Keratinocyte (primary cell): Measurements from ENCODE around the gene DCTPP1. TPM values are rescaled to one million over a fixed set of nuclear protein-coding genes. Genes with fewer than 3 reads are reported as not detected.
"Not testable (repeated sequence)": the region's sequence is repeated elsewhere in the genome, so short reads cannot be mapped to it uniquely, and the experiment has no call there.

Experiments
- DNase-seq: peaks from one replicate; pipeline ENCODE4 v3.0.0-alpha.2; 2011; ENCODE audit warnings: low read depth, missing footprints, low spot score
- FAIRE-seq: peaks from 2 replicates; lab custom pipeline; 2011; peaks lifted over from hg19 to GRCh38; lab: Jason Lieb, UNC
- H2AFZ ChIP-seq: 2 replicates; pipeline ENCODE4 v1.6.0; 2012; ENCODE audit warnings: low read length, control low read depth, inconsistent platforms; ENCODE audit not compliant: control insufficient read depth
- H3K27ac ChIP-seq: 2 replicates; pipeline ENCODE4 v1.5.1; 2011; ENCODE audit warnings: low read length; ENCODE audit not compliant: control insufficient read depth, insufficient read depth
- H3K27me3 ChIP-seq: 3 replicates; pipeline ENCODE4 v1.6.0; 2011; ENCODE audit warnings: low read length; ENCODE audit not compliant: control insufficient read depth, insufficient read depth; ENCODE audit errors: extremely low read depth
- H3K36me3 ChIP-seq, 2 experiments: 2 replicates in 1 of 2; 3 replicates in 1 of 2; pipeline ENCODE4 v1.5.1; 2011; ENCODE audit warnings: low read length in 2 of 2, mild to moderate bottlenecking in 1 of 2; ENCODE audit not compliant: control insufficient read depth in 2 of 2, insufficient read depth in 2 of 2; ENCODE audit errors: extremely low read depth in 1 of 2
- H3K4me1 ChIP-seq: 3 replicates; pipeline ENCODE4 v1.5.1; 2011; ENCODE audit warnings: low read length; ENCODE audit not compliant: control insufficient read depth, insufficient read depth; ENCODE audit errors: extremely low read depth
- H3K4me2 ChIP-seq: 3 replicates; pipeline ENCODE4 v1.6.0; 2011; ENCODE audit warnings: low read depth, low read length; ENCODE audit not compliant: control insufficient read depth, insufficient read depth; ENCODE audit errors: extremely low read depth
- H3K4me3 ChIP-seq, 3 experiments: fragments of 200-600 bp in 1 of 3; sonication (generic) in 1 of 3; 2 replicates in 2 of 3; 3 replicates in 1 of 3; pipeline ENCODE4 v1.5.1; 2011 to 2016; ENCODE audit warnings: low read length in 3 of 3, mild to moderate bottlenecking in 3 of 3, control low read depth in 2 of 3, inconsistent platforms in 1 of 3, low read depth in 1 of 3, mixed read lengths in 1 of 3, mixed run types in 1 of 3, moderate library complexity in 1 of 3; ENCODE audit not compliant: control insufficient read depth in 2 of 3, insufficient read depth in 2 of 3; ENCODE audit errors: extremely low read depth in 1 of 3
- H3K79me2 ChIP-seq: 2 replicates; pipeline ENCODE4 v1.6.0; 2012; ENCODE audit warnings: low read length; ENCODE audit not compliant: control insufficient read depth, insufficient read depth
- H3K9ac ChIP-seq: 3 replicates; pipeline ENCODE4 v1.6.0; 2011; ENCODE audit warnings: low read length; ENCODE audit not compliant: control insufficient read depth, insufficient read depth; ENCODE audit errors: extremely low read depth
- H3K9me1 ChIP-seq: 3 replicates; pipeline ENCODE4 v1.6.0; 2011; ENCODE audit warnings: low read length; ENCODE audit not compliant: control insufficient read depth, insufficient read depth; ENCODE audit errors: extremely low read depth
- H3K9me3 ChIP-seq: 2 replicates; pipeline ENCODE4 v1.5.1; 2012; ENCODE audit warnings: low read depth, low read length; ENCODE audit not compliant: control insufficient read depth
- H4K20me1 ChIP-seq: 3 replicates; pipeline ENCODE4 v1.6.0; 2011; ENCODE audit warnings: low read length; ENCODE audit not compliant: control insufficient read depth, insufficient read depth; ENCODE audit errors: extremely low read depth
- EZH2 ChIP-seq: IDR thresholded peaks from one replicate; pipeline ENCODE4 v1.6.1; 2012; ENCODE audit warnings: inconsistent platforms, mild to moderate bottlenecking, low read length, moderate library complexity
- dilution Hi-C: fragments of 300-500 bp; cut with MboI; formaldehyde crosslinking; loops from one replicate; pipeline ENCODE4 v1.7.0; 2020; ENCODE audit warnings: low sequenced_read_pairs; ENCODE audit not compliant: extremely low pct_ligation_motif_present
- polyA plus RNA-seq, 5 experiments: library from polyadenylated mRNA; depleted of rRNA in 3 of 5; stranded (reverse) in 3 of 5; stranded (forward) in 1 of 5; unstranded in 1 of 5; fragments of >200 nt; gene quantifications; 1 replicate in 1 of 5; 2 replicates in 3 of 5; 3 replicates in 1 of 5; pipeline versions ENCODE4 v1.2.1 to v1.2.3, GENCODE V29; 2011 to 2012; ENCODE audit warnings: missing spikeins in 2 of 5, low read depth in 1 of 5, low replicate concordance in 1 of 5
- TF ChIP-seq, protein P1 (sequence below), 3 experiments: IDR thresholded peaks in 1 of 3; conservative IDR thresholded peaks in 1 of 3; optimal IDR thresholded peaks in 1 of 3; 2 replicates in 2 of 3; 3 replicates in 1 of 3; pipeline versions ENCODE3 to v1.5.1; 2011; ENCODE audit warnings: low read length in 3 of 3, mild to moderate bottlenecking in 3 of 3, moderate library complexity in 2 of 3, control low read depth in 1 of 3, inconsistent platforms in 1 of 3; ENCODE audit not compliant: insufficient read depth in 2 of 3; ENCODE audit errors: extremely low read depth in 1 of 3

The DCTPP1 gene
- polyA plus RNA-seq, 1 donor (not counting 4 experiments of a cell fraction or from before 2014, with no cell fraction given) = 95.8 TPM

DNA sequence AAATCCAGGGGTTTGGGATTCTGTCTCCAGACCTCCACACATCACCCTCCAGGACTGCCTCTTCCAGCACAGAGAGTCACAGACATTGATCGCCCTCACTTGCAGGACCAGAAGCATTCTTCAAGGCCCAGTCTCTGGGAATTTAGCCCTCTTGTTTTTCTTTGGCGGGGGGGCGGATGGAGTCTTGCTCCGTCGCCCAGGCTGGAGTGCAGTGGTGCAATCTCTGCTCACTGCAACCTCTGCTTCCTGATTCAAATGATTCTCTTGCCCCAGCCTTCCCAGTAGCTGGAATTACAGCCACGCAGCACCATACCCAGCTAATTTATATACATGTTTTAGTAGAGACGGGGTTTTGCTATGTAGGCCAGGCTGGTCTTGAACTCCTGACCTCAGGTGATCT is 34.2 kb upstream of the DCTPP1 start:
- Histone ChIP-seq H3K9me1 (no peaks in the 10 kb centered on the region), H3K9ac (no peak overlapping the region), H3K27me3 (no peaks in the 10 kb centered on the region), H3K4me3 (no peak overlapping the region), H3K4me1 (no peaks in the 10 kb centered on the region), H2AFZ (no peak overlapping the region), H3K9me3 (no peaks in the 10 kb centered on the region), H3K4me2 (no peak overlapping the region), H4K20me1 (no peaks in the 10 kb centered on the region), H3K27ac (no peak overlapping the region), H3K79me2 (no peaks in the 10 kb centered on the region), H3K36me3 (no peaks in the 10 kb centered on the region)
- DNase-seq = no peak
- dilution Hi-C loops = no loop called here
- TF ChIP-seq, protein P1, sequence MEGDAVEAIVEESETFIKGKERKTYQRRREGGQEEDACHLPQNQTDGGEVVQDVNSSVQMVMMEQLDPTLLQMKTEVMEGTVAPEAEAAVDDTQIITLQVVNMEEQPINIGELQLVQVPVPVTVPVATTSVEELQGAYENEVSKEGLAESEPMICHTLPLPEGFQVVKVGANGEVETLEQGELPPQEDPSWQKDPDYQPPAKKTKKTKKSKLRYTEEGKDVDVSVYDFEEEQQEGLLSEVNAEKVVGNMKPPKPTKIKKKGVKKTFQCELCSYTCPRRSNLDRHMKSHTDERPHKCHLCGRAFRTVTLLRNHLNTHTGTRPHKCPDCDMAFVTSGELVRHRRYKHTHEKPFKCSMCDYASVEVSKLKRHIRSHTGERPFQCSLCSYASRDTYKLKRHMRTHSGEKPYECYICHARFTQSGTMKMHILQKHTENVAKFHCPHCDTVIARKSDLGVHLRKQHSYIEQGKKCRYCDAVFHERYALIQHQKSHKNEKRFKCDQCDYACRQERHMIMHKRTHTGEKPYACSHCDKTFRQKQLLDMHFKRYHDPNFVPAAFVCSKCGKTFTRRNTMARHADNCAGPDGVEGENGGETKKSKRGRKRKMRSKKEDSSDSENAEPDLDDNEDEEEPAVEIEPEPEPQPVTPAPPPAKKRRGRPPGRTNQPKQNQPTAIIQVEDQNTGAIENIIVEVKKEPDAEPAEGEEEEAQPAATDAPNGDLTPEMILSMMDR (optimal IDR thresholded peaks at IDR 0.05 in 1 of 3, IDR thresholded peaks at IDR 0.05 in 1 of 3, conservative IDR thresholded peaks at IDR 0.05 in 1 of 3; ENCODE audit: extremely low read depth in 1 of 3, insufficient read depth in 2 of 3, low read length in 3 of 3) = no peak
- no peak for TF ChIP-seq EZH2
- FAIRE-seq = no peak

DNA sequence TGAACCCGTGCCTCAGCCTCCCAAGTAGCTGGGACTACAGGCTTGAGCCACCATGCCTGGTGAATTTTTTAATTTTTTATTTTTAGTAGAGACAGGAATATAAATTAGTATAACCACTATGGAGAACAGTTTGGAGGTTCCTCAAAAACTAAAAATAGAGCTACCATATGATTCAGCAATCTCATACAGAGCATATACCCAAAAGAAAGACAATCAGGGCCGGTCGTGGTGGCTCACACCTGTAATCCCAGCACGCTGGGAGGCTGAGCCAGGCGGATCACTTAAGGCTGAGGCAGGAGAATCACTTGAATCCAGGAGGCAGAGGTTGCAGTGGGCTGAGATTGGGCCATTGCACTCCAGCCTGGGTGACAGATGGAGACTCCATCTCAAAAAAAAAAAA is 31.6 kb upstream of the DCTPP1 start:
- H3K9ac ChIP-seq, DNase-seq, H2AFZ ChIP-seq, FAIRE-seq, H3K4me2 ChIP-seq, H3K36me3 ChIP-seq, H4K20me1 ChIP-seq, H3K4me3 ChIP-seq, H3K4me1 ChIP-seq, H3K27me3 ChIP-seq, H3K79me2 ChIP-seq, H3K9me1 ChIP-seq, dilution Hi-C loops, H3K27ac ChIP-seq, H3K9me3 ChIP-seq: not testable (repeated sequence)

DNA sequence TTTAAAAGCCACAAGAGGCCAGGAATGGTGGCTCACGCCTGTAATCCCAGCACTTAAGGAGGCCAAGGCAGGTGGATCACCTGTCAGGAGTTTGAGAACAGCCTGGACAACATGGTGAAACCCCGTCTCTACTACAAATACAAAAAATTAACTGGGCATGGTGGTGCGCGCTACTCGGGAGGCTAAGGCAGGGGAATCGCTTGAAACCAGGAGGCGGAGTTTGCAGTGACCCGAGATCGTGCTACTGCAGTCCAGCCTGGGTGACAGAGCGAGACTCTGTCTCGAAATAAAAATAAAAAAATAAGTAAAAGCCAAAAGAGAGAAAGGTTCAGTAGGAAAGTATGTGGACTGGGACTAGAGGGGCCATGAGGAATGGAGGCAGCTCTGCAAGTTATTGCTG is 29.6 kb upstream of the DCTPP1 start:
- Histone ChIP-seq H4K20me1 (no peaks in the 10 kb centered on the region), H3K9me3 (no peaks in the 10 kb centered on the region), H2AFZ (no peak overlapping the region), H3K36me3 (no peaks in the 10 kb centered on the region), H3K4me1 (no peaks in the 10 kb centered on the region), H3K9ac (no peak overlapping the region), H3K4me2 (no peak overlapping the region), H3K27ac (no peak overlapping the region), H3K27me3 (no peaks in the 10 kb centered on the region), H3K4me3 (no peak overlapping the region), H3K79me2 (no peaks in the 10 kb centered on the region), H3K9me1 (no peaks in the 10 kb centered on the region)
- dilution Hi-C loops = no loop called here
- DNase-seq (no peak), FAIRE-seq (no peak)
- TF ChIP-seq, protein P1 (optimal IDR thresholded peaks at IDR 0.05 in 1 of 3, IDR thresholded peaks at IDR 0.05 in 1 of 3, conservative IDR thresholded peaks at IDR 0.05 in 1 of 3; ENCODE audit: extremely low read depth in 1 of 3, insufficient read depth in 2 of 3, low read length in 3 of 3) = no peak
- no peak for TF ChIP-seq EZH2
